Frontal cortex (tissue), 4 donors: Measurements from ENCODE around the gene FRMD4A. TPM values are rescaled to one million over a fixed set of nuclear protein-coding genes. Genes with fewer than 3 reads are reported as not detected.
A peak's percentile ranks its signal among the peaks of the same experiment; 100 is the strongest.

ENCODE experiments used
- DNase-seq, 2 donors: peaks; one replicate each; pipeline ENCODE4 v3.0.0; 2012; ENCODE audit warnings: low spot score in 2 of 2
- FAIRE-seq: peaks from 2 replicates; lab custom pipeline; 2012; peaks lifted over from hg19 to GRCh38; lab: Jason Lieb, UNC
- total RNA-seq: library from RNA; depleted of rRNA; stranded (reverse); fragments of >200 nt; gene quantifications from one replicate; pipeline ENCODE4 v1.2.3, GENCODE V29; 2014
- donor health status: control.
- donor health status: control.
- donor health status: control.

Gene FRMD4A
- total RNA-seq, 1 donor from 2014 or later, result 69.7 TPM

- no peak for DNase-seq
- no peak for FAIRE-seq
Observed at GRCh38 chr10:13661256-13661655, 669.5 kb downstream of the FRMD4A start.

- DNase-seq (no peak), FAIRE-seq (no peak)
Observed at GRCh38 chr10:13660551-13660920, 670.2 kb downstream of the FRMD4A start.

- FAIRE-seq (no peak), DNase-seq (peak; percentile 75 to 79)
Observed at GRCh38 chr10:13659887-13660550, 670.7 kb downstream of the FRMD4A start.

- DNase-seq, result peak; percentile 43 to 52
- no peak for FAIRE-seq
Observed at GRCh38 chr10:13658871-13659685, 671.6 kb downstream of the FRMD4A start.

- no peak for DNase-seq
- no peak for FAIRE-seq
Observed at GRCh38 chr10:13658264-13658663, 672.5 kb downstream of the FRMD4A start.

GRCh38 chr10:13657101-13657680, 673.5 kb downstream of the FRMD4A start:
- no peak for DNase-seq
- FAIRE-seq, result no peak

GRCh38 chr10:13656337-13657100, 674.2 kb downstream of the FRMD4A start:
- FAIRE-seq, result no peak
- DNase-seq, result no peak

GRCh38 chr10:13654846-13655245, 675.9 kb downstream of the FRMD4A start:
- FAIRE-seq (no peak), DNase-seq (no peak)

- DNase-seq (no peak), FAIRE-seq (no peak)
Observed at GRCh38 chr10:13654118-13654830, 676.5 kb downstream of the FRMD4A start.

- no peak for DNase-seq
- no peak for FAIRE-seq
Observed at GRCh38 chr10:13652860-13653259, 677.9 kb downstream of the FRMD4A start.

GRCh38 chr10:13651969-13652720, 678.6 kb downstream of the FRMD4A start:
- FAIRE-seq (no peak), DNase-seq (no peak)

- DNase-seq (no peak), FAIRE-seq (no peak)
Observed at GRCh38 chr10:13650961-13651360, 679.8 kb downstream of the FRMD4A start.

GRCh38 chr10:13649844-13650520, 680.7 kb downstream of the FRMD4A start:
- FAIRE-seq (no peak), DNase-seq (no peak)

- DNase-seq (no peak), FAIRE-seq (no peak)
Observed at GRCh38 chr10:13648425-13648824, 682.3 kb downstream of the FRMD4A start.

GRCh38 chr10:13644866-13645265, 685.9 kb downstream of the FRMD4A start:
- no peak for FAIRE-seq
- no peak for DNase-seq

- no peak for DNase-seq
- no peak for FAIRE-seq
Observed at GRCh38 chr10:13643016-13643415, 687.7 kb downstream of the FRMD4A start.

GRCh38 chr10:13642293-13642692, 688.4 kb downstream of the FRMD4A start:
- FAIRE-seq (no peak), DNase-seq (no peak)

- FAIRE-seq (no peak), DNase-seq (no peak)
Observed at GRCh38 chr10:13637894-13638293, 692.8 kb downstream of the FRMD4A start.
